ENCODE results near the gene ADAMTS13.

DNA sequence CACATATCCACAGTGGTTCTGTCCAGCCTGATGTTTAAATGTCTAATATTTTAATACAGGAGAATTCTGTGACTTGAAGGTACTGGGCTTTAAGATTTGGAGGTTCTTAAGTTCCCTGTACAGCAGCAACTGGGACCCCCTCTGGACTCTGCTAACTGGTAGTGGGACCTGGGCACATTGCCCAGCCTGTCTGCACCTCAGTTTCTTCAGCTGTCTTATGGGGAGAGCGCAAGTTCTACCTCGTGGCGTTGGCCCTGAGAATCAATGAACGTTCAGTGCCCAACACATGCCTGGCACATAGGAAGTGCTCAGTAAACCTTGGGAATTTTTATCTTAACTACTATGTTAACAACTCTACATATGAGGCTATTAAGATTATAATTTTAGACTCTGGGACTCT is 55.3 kb downstream of the ADAMTS13 start:
- TF ChIP-seq CTCF (IDR thresholded peaks at IDR 0.05; ENCODE audit: extremely low read depth in 1 of 2, insufficient read depth in 1 of 2, low read depth in 1 of 2, low read length in 2 of 2) (no peak), JUN (IDR thresholded peaks at IDR 0.05; ENCODE audit: borderline replicate concordance, insufficient read depth, insufficient read length, low read depth) (no peak), POLR2A (IDR thresholded peaks at IDR 0.05; ENCODE audit: low read depth, low read length) (no peak), FOS (IDR thresholded peaks at IDR 0.05; ENCODE audit: borderline replicate concordance, insufficient read depth, low read length) (no peak), EZH2 (IDR thresholded peaks at IDR 0.05; ENCODE audit: borderline replicate concordance, low read depth, low read length, severe bottlenecking) (no peak)

All from endothelial cell of umbilical vein (primary cell).